PC-3 (cell line): ENCODE data around the gene ESYT1. TPM values are rescaled to one million over a fixed set of nuclear protein-coding genes. Genes with fewer than 3 reads are reported as not detected.
A peak's percentile ranks its signal among the peaks of the same experiment; 100 is the strongest.

Source experiments
- ATAC-seq: fragments of 200-7000 bp; cut with Tn5 transposase; 2 replicates; pipeline ENCODE4 v1.9.1; 2020; ENCODE audit warnings: mild to moderate bottlenecking, moderate library complexity
- BruUV-seq: library from RNA; stranded (reverse); fragments of 400-500 nt; replicated peaks from 2 replicates; lab custom pipeline; 2021; lab: Mats Ljungman, UMichigan
- CTCF ChIA-PET: fragments of 300-600 bp; sonication (Branson Sonifier 250); formaldehyde crosslinking; loops from one replicate; lab custom pipeline; 2022; ENCODE audit warnings: antibody characterized with exemption; lab: Charles Lee
- POLR2A ChIA-PET: fragments of 300-600 bp; sonication (Branson Sonifier 250); formaldehyde crosslinking; loops from one replicate; lab custom pipeline; 2022; ENCODE audit warnings: antibody characterized with exemption; ENCODE audit not compliant: unreplicated experiment; lab: Charles Lee
- DNase-seq: peaks from one replicate; pipeline ENCODE4 v3.0.0-alpha.2; 2015
- H2AFZ ChIP-seq: fragments of 300-600 bp; sonication (generic); 2 replicates; pipeline ENCODE4 v1.6.0; 2016; ENCODE audit warnings: antibody characterized with exemption, low read length
- H3F3A ChIP-seq: fragments of 300-600 bp; sonication (generic); one replicate; pipeline ENCODE4 v1.6.0; 2017; ENCODE audit warnings: antibody characterized with exemption, low read length, control low read depth, mild to moderate bottlenecking; ENCODE audit not compliant: unreplicated experiment
- H3K27ac ChIP-seq: fragments of 300-600 bp; sonication (generic); 2 replicates; pipeline ENCODE4 v1.5.1; 2016; ENCODE audit warnings: mild to moderate bottlenecking, low read length
- H3K27me3 ChIP-seq: fragments of 300-600 bp; sonication (generic); 2 replicates; pipeline ENCODE4 v1.6.1; 2016; ENCODE audit warnings: low read length, mixed read lengths
- H3K36me3 ChIP-seq: fragments of 300-600 bp; sonication (generic); 2 replicates; pipeline ENCODE4 v1.6.1; 2016; ENCODE audit warnings: low read depth, mixed run types, low read length, mixed read lengths
- H3K4me1 ChIP-seq: fragments of 300-600 bp; sonication (generic); 2 replicates; pipeline ENCODE4 v1.5.1; 2016; ENCODE audit warnings: low read length; ENCODE audit not compliant: insufficient read depth
- H3K4me2 ChIP-seq: fragments of 300-600 bp; sonication (generic); 2 replicates; pipeline ENCODE4 v1.6.0; 2016; ENCODE audit warnings: low read length
- H3K4me3 ChIP-seq: fragments of 300-600 bp; sonication (generic); 2 replicates; pipeline ENCODE4 v1.5.1; 2016; ENCODE audit warnings: mild to moderate bottlenecking, low read length, mixed read lengths
- H3K79me2 ChIP-seq: fragments of 300-600 bp; sonication (generic); 2 replicates; pipeline ENCODE4 v1.6.1; 2017; ENCODE audit warnings: low read length, mixed read lengths
- H3K9ac ChIP-seq: fragments of 300-600 bp; sonication (generic); 2 replicates; pipeline ENCODE4 v1.6.0; 2016; ENCODE audit warnings: mild to moderate bottlenecking, low read length
- H3K9me2 ChIP-seq: fragments of 300-600 bp; sonication (generic); replicated peaks from 2 replicates; pipeline ENCODE4 v1.6.1; 2016; ENCODE audit warnings: mixed run types, low read length, mixed read lengths
- H3K9me3 ChIP-seq: fragments of 300-600 bp; sonication (generic); 2 replicates; pipeline ENCODE4 v1.6.1; 2016; ENCODE audit warnings: low read length, mixed read lengths
- H4K20me1 ChIP-seq: fragments of 300-600 bp; sonication (generic); 2 replicates; pipeline ENCODE4 v1.6.1; 2016; ENCODE audit warnings: low read length, mixed read lengths
- EZH2 ChIP-seq: fragments of 300-600 bp; sonication (generic); IDR thresholded peaks from one replicate; pipeline ENCODE4 v1.6.1; 2017; ENCODE audit warnings: antibody characterized with exemption, mild to moderate bottlenecking, low read length; ENCODE audit not compliant: unreplicated experiment
- EZH2phosphoT487 ChIP-seq: fragments of 300-600 bp; sonication (generic); IDR thresholded peaks from 2 replicates; pipeline ENCODE4 v1.6.1; 2018; ENCODE audit warnings: mild to moderate bottlenecking, antibody characterized with exemption, low read length, borderline replicate concordance
- intact Hi-C: fragments of 100-400 bp; cut with micrococcal nuclease; formaldehyde crosslinking; loops from 2 replicates; pipeline ENCODE4 v1.9.0; 2023
- total RNA-seq: library from RNA; depleted of rRNA; stranded (reverse); fragments of >200 nt; gene quantifications from 2 replicates; pipeline ENCODE4 v1.2.3, GENCODE V29; 2014
- TF ChIP-seq, protein P1 (sequence below): fragments of 300-600 bp; sonication (generic); conservative IDR thresholded peaks from 2 replicates; pipeline ENCODE4 v1.5.1; 2017; ENCODE audit warnings: antibody characterized with exemption, low read depth, mild to moderate bottlenecking, low read length

ESYT1 gene
- total RNA-seq, 1 experiment from 2014 or later: 120 TPM

DNA sequence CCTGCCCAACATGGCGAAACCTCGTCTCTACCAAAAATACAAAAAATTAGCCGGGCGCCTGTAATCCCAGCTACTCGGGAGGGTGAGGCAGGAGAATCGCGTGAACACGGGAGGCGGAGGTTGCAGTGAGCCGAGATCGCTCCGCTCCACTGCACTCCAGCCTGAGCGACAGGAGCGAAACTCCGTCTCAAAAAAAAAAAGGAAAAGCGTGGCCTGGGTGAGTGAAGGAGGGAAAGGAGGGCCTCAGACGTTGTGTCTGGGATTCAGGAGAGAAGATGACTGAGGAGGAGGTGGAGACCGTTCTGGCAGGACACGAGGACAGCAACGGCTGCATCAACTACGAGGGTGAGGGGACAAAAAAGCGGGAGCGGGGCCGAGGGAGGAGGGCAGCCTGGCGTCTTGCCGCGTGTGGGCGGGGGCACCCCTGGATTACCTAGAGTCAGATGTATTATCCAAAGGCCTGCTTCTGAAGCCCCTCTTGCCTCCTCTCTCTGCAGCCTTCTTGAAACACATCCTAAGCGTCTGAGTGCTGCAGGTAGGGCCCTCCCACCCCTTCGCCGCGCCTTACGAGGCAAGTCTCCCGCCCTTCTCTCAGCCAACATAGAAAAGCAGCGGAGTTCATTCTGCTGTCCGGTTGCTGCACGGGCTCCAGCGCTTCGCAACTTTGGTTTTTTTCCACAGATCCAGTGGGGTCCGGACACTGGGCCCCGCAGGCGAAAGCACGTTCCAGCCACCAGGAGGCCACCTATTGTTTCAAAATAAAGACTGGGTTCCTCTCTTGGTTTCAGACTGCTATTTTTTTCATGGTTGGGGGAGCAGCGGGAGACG lies 29.3 kb downstream of the ESYT1 start:
- Histone ChIP-seq H4K20me1 (peaks cover 34% of the 10 kb centered on the region), H3K27ac (peak overlapping the region; percentile 73), H3K27me3 (no peaks in the 10 kb centered on the region), H3K9ac (peak overlapping the region; percentile 65), H3K4me3 (peak overlapping the region; percentile 69), H3K79me2 (peaks cover 50% of the 10 kb centered on the region), H3F3A (peaks cover 4% of the 10 kb centered on the region), H3K9me3 (no peaks in the 10 kb centered on the region), H3K4me2 (peak overlapping the region; percentile 87), H3K4me1 (peaks cover 32% of the 10 kb centered on the region), H2AFZ (peak overlapping the region; percentile 80), H3K36me3 (peaks cover 32% of the 10 kb centered on the region), H3K9me2 (no peaks in the 10 kb centered on the region)
- CTCF ChIA-PET: interaction anchor here (0.7 kb wide), 1 partner anchor 29 kb away, joined by 3 read pairs; the partner anchor contains the start of gene ESYT1
- POLR2A ChIA-PET: interaction anchor here (1.8 kb wide), 1 partner anchor 30 kb away, joined by 4 read pairs; the partner anchor contains the start of gene ESYT1
- intact Hi-C loops: loop anchor here (1.0 to 5.0 kb wide), 3 partner anchors 31 to 40 kb away; partner anchors contain the start of genes RPL41, SMARCC2 and ZC3H10
- ATAC-seq (peak; percentile 45), DNase-seq (peak; percentile 74)
- TF ChIP-seq EZH2 (no peak), EZH2phosphoT487 (no peak)
- TF ChIP-seq, protein P1, sequence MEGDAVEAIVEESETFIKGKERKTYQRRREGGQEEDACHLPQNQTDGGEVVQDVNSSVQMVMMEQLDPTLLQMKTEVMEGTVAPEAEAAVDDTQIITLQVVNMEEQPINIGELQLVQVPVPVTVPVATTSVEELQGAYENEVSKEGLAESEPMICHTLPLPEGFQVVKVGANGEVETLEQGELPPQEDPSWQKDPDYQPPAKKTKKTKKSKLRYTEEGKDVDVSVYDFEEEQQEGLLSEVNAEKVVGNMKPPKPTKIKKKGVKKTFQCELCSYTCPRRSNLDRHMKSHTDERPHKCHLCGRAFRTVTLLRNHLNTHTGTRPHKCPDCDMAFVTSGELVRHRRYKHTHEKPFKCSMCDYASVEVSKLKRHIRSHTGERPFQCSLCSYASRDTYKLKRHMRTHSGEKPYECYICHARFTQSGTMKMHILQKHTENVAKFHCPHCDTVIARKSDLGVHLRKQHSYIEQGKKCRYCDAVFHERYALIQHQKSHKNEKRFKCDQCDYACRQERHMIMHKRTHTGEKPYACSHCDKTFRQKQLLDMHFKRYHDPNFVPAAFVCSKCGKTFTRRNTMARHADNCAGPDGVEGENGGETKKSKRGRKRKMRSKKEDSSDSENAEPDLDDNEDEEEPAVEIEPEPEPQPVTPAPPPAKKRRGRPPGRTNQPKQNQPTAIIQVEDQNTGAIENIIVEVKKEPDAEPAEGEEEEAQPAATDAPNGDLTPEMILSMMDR: peak; percentile 66
- BruUV-seq: no TSS peak

DNA sequence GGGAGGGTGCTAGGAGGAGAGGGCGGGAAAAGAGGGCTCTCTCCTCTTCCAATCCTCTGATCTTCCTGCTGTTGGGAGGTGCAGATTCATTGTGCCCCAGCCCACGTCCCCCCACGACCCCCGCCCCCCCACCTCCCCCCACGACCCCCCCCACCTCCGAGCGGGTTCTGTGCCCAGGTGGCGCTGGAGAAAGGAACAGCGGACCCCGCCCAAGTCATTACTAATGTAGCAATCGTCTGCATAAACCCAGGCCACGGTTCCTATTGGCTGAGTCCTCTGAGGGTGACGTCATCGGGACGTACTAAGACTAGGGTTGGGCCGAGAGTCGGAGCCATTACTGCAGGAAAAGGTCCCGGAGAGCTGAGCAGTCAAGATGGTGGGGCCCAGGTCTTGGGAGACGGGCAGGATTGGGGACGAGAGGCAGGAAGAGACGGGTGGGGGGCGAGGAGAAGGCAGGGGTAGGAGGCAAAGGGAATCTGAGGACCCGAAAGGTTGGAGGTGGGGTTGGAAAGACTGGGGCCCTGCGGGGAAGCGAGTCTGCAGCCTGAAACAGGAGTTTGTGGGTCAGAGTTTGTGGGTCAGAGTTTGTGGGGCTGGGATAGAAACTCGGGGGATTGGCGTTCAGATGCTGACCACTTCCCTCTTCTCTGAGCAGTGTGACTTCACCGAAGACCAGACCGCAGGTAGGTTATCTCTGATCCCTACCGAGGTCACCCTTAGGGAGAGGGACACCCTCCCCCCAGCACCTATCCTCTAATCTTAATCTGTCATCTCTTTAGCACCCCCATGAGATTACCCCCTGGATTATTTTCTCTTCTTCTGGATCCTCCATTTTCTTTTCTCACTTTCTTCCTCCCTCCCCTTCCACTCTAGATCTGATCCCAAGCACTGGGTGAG lies 30.2 kb downstream of the ESYT1 start, which contains the start of gene MYL6:
TSS of gene MYL6 (plus strand) at position 331 of the 897 bp plus-strand sequence. CDS start at position 374, 43 bp downstream.
- intact Hi-C loops: loop anchor here (1.0 to 5.0 kb wide), 3 partner anchors 31 to 41 kb away; partner anchors contain the start of genes RPL41, SMARCC2 and ZC3H10
- H3K79me2 ChIP-seq: peaks cover 41% of the 10 kb centered on the region

More for the DNA sequence above, 30.2 kb downstream of the ESYT1 start, which contains the start of gene MYL6:
- Histone ChIP-seq H3F3A (peaks cover 5% of the 10 kb centered on the region), H3K36me3 (peaks cover 40% of the 10 kb centered on the region), H3K9me3 (no peaks in the 10 kb centered on the region), H2AFZ (peak within 1 kb of the TSS; percentile 80), H3K4me3 (peak within 1 kb of the TSS; percentile 76), H3K9ac (peak within 1 kb of the TSS; percentile 90), H3K4me1 (peaks cover 28% of the 10 kb centered on the region), H3K9me2 (no peaks in the 10 kb centered on the region), H4K20me1 (peaks cover 34% of the 10 kb centered on the region), H3K4me2 (peak within 1 kb of the TSS; percentile 97), H3K27me3 (no peaks in the 10 kb centered on the region), H3K27ac (peak within 1 kb of the TSS; percentile 73)
- TF ChIP-seq, protein P1: no peak
- TF ChIP-seq EZH2: no peak
- ChIA-PET POLR2A (interaction anchor here (0.5 to 1.8 kb wide), 3 partner anchors 29 to 40 kb away, joined by 4 to 6 read pairs (median 4); partner anchors contain the start of genes ESYT1 and ZC3H10), CTCF (interaction anchor here (0.8 to 0.9 kb wide), 2 partner anchors 30 to 40 kb away, joined by 3 read pairs; partner anchors contain the start of gene ZC3H10)
- DNase-seq (peak; percentile 99), ATAC-seq (peak; percentile 76)
- BruUV-seq: TSS peak; percentile 55
